LNCAP (cell line): ENCODE results near the gene CLEC16A.

Source experiments
- TF ChIP-seq, protein P1 (sequence below): fragments of 450-650 bp; IDR thresholded peaks from 2 replicates; pipeline ENCODE4 v1.5.1; 2017; ENCODE audit warnings: mild to moderate bottlenecking

Gene CLEC16A

DNA sequence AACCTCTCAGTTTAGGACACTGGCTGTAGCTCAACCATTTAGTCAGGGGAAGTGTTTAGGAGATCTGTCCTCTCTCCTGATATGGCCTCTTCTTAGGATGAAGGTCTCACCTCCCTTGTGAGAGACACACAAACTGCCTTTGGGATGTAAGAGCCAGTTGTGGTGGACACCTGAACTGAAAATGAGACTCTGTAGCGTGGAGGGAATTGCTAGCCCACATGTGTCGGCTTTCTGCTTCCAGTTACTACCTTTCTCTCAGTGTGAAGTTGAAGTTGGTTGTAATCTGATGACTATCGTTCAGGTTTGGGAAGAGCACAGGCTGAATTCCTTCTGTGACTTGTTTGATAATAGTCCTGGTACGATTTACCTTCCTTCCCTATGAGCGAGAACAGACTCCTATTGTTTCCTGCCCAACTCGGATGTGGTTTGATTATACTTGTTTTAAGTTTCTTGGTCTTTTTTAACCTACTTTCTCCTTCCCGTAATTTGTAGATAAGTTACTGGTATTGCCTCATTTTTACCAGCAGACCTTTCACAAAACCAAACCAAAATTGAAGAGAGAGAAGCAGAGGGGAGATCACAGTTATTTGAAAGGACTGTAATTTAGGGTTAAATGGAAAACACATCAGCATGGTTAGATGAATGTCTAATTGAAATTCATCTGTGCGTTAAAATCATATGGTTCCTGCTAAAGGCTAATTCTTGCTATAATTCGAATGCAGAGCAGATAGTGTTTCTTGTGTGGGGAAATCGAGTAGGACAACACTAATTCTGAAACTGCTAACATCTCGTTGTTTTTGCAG lies 43.2 kb downstream of the CLEC16A start:
- TF ChIP-seq, protein P1, sequence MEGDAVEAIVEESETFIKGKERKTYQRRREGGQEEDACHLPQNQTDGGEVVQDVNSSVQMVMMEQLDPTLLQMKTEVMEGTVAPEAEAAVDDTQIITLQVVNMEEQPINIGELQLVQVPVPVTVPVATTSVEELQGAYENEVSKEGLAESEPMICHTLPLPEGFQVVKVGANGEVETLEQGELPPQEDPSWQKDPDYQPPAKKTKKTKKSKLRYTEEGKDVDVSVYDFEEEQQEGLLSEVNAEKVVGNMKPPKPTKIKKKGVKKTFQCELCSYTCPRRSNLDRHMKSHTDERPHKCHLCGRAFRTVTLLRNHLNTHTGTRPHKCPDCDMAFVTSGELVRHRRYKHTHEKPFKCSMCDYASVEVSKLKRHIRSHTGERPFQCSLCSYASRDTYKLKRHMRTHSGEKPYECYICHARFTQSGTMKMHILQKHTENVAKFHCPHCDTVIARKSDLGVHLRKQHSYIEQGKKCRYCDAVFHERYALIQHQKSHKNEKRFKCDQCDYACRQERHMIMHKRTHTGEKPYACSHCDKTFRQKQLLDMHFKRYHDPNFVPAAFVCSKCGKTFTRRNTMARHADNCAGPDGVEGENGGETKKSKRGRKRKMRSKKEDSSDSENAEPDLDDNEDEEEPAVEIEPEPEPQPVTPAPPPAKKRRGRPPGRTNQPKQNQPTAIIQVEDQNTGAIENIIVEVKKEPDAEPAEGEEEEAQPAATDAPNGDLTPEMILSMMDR = no peak

GRCh38 chr16:10988164-10988803 lies 43.9 kb downstream of the CLEC16A start:
- TF ChIP-seq, protein P1 = peak; percentile 33; the same call in 1 of the 2 replicates

DNA sequence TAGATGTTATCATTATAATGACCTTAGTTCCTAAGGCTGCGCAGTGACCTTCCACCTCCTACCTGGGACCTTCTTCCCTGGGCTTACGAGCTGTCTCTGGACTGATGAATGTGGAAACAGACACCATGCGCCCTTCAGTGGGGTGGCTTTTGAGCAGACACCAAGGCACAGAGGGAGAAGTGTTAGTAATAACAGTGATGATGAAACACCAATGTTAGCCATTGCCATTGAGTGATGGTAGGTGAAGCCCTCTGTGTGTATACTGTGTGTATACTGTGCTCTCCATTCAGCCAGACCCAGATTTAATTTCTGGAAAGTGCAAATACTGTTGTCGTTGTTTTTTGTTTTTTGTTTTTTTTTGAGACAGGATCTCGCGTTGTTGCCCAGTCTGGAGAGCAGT lies 44.5 kb downstream of the CLEC16A start:
- TF ChIP-seq, protein P1 = no peak

GRCh38 chr16:10989559-10989958 lies 45.2 kb downstream of the CLEC16A start:
- TF ChIP-seq, protein P1 = no peak

GRCh38 chr16:10990378-10990777 lies 46.0 kb downstream of the CLEC16A start:
- TF ChIP-seq, protein P1 = no peak

DNA sequence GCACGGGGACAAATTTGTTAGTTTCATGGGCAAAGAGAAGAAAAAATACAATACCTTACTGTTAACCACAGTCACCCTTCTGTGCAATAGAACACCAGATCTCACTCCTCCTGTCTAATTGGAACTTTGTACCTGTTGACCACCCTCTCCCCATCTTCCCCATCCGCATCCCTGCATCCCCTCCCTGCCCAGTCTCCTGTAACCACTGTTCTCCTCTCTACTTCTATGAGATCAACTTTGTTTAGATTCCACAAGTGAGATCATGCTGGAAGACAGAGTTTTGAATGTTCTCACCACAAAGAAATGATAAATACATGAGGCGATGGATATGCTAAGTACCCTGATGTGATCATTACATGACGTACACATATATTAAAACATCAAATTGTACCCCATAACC lies 47.7 kb downstream of the CLEC16A start:
- TF ChIP-seq, protein P1 = no peak

- TF ChIP-seq, protein P1 = no peak
These were observed 48.4 kb downstream of the CLEC16A start for GRCh38 chr16:10992797-10993196.
